ENCODE data around the gene TCP10L. TPM values are rescaled to one million over a fixed set of nuclear protein-coding genes. Genes with fewer than 3 reads are reported as not detected.

TCP10L gene
- total and polyA plus RNA-seq, 7 donors = 0.51 to 2.8 (median 1.4) TPM; not detected in 2

DNA sequence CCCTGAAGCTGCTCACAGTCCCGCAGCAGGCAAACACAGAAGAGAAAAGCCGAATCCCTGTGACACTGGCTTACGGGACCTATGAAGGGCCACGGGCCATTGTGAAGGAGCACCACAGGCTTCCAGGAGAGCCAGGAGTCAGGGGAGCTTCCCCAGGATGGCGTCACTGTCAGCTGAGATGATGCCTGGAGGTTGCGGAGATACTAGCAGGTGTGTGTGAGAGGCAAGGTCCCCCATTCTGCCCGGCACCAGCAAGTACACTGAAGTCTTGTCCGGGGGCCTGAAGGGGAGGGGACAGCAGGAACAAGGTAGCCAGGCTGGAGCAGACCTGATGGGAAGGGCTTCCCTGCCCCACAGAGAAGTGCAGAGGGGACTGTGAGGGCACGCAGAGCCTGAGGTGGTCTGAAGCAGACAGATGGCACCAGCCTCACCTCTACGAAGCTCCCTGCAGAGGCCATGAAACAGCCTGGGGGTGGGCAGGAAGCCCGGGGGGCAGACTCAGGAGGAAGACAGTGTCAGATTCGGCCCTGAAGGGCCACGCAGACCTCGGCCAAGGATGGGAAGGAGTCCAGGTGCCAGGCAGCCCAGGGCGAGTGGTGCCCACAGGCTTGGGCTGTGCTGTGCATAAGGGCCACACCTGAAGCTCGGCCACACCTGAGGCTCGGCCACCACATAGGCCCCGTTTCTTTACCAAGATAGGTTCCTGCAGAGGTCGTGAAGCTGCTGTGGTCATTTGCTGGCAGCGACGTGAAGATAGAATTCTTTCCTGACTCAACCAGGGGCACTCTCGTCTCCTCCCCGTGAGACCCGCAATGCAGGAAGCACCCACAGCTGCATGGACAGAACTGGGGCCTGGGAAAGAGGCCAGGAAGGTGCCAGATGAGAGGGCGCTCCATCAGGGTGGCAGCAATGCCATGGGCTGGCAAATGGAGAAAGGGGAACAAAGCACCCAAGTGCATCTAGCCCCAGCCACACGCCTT, 10.1 kb downstream of the TCP10L start:
- intact Hi-C loops (cut with DNase I) = loop anchor here (10.0 kb wide), 1 partner anchor 710 kb away; no protein-coding TSS in a partner anchor
- Histone ChIP-seq H3K4me1 (no peaks in the 10 kb centered on the region), H3K27ac (no peak overlapping the region), H3K9me3 (no peaks in the 10 kb centered on the region), H3K4me3 (no peak overlapping the region), H3K27me3 (no peaks in the 10 kb centered on the region), H3K36me3 (no peaks in the 10 kb centered on the region)
- no peak for DNase-seq
- TF ChIP-seq POLR2A (IDR thresholded peaks at IDR 0.05) (no peak), POLR2AphosphoS5 (IDR thresholded peaks at IDR 0.05) (no peak), EP300 (IDR thresholded peaks at IDR 0.05) (no peak), CTCF (IDR thresholded peaks at IDR 0.05) (no peak)
- WGBS, 2 donors = 92 to 93% methylated on average over 26 of the region's 26 CpGs

GRCh38 chr21:32572574-32573420, 12.5 kb downstream of the TCP10L start:
- Histone ChIP-seq H3K4me1 (peaks cover 0 to 13% (median 10%) of the 10 kb centered on the region in 4 donors), H3K27me3 (no peaks in the 10 kb centered on the region), H3K9me3 (no peaks in the 10 kb centered on the region), H3K36me3 (no peaks in the 10 kb centered on the region), H3K4me3 (no peak overlapping the region), H3K27ac (no peak overlapping the region)
- 18 to 63% methylated on average over 25 of the region's 25 CpGs for WGBS, 2 donors
- DNase-seq = no peak
- intact Hi-C loops (cut with DNase I) = loop anchor here (10.0 kb wide), 1 partner anchor 708 kb away; no protein-coding TSS in a partner anchor
- TF ChIP-seq POLR2AphosphoS5 (IDR thresholded peaks at IDR 0.05) (no peak), EP300 (IDR thresholded peaks at IDR 0.05) (no peak), CTCF (IDR thresholded peaks at IDR 0.05) (no peak), POLR2A (IDR thresholded peaks at IDR 0.05) (no peak)

GRCh38 chr21:32570456-32570855, 14.9 kb downstream of the TCP10L start:
- Histone ChIP-seq H3K9me3 (no peaks in the 10 kb centered on the region), H3K4me1 (peaks cover 0 to 13% (median 10%) of the 10 kb centered on the region in 4 donors), H3K36me3 (no peaks in the 10 kb centered on the region), H3K27me3 (no peaks in the 10 kb centered on the region), H3K4me3 (no peak overlapping the region), H3K27ac (no peak overlapping the region)
- DNase-seq = no peak
- 81 to 91% methylated on average over 3 of the region's 3 CpGs for WGBS, 2 donors
- TF ChIP-seq EP300 (IDR thresholded peaks at IDR 0.05) (no peak), POLR2A (IDR thresholded peaks at IDR 0.05) (no peak), POLR2AphosphoS5 (IDR thresholded peaks at IDR 0.05) (no peak), CTCF (IDR thresholded peaks at IDR 0.05) (no peak)
- intact Hi-C loops (cut with DNase I) = loop anchor here (10.0 kb wide), 1 partner anchor 706 kb away; no protein-coding TSS in a partner anchor

DNA sequence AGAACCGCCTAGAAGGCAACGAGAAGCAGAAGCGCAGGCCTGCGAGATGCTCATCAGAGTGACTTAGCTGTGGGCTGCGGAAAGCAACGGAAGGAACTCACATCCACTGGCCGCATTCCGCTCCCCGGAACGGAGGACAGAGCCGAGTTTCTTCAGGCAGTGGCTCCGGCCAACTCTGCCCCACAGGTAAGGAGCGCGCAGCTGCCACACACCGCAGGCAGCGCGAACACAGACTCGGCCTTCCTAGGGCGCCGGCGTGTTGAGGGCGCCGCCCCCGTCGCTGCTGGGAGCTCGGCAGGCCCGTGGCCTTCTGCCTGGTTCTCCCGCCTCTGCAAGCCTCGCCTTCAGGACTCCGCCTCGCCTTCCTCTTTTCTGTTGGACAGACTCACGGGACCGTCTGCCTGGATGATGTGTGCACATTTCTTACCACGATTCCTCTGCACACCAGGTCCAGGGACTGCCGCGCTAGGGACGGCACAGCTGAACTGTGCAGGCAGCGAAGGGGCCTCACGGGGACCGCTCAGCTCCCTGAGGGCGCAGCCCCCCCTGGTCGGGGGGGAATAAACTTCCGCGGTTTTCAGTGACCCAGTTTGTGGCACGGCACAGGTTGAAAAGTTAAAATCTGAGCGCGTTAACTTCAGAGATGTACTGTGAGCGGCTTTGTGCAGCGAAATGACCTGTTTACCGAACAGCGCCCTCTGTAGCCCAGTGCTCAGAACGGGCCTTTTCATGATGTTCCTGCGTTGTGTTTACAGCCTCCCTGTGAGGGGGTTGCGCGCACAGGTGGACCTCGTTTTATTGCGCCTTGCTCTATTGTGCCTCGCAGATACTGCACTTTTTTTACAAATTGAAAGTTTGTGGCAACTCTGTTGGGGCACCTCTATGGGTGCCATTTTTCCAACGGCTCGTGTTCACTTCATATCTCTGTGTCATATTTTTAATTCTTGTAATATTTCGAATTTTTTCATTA, 15.8 kb downstream of the TCP10L start:
- Histone ChIP-seq H3K27me3 (no peaks in the 10 kb centered on the region), H3K4me3 (peak overlapping the region; percentile 35 to 62 (median 56)), H3K27ac (peak overlapping the region; percentile 78 to 88 (median 83)), H3K4me1 (peaks cover 0 to 13% (median 10%) of the 10 kb centered on the region in 4 donors), H3K36me3 (no peaks in the 10 kb centered on the region), H3K9me3 (peaks cover 0 to 5% (median 0%) of the 10 kb centered on the region in 4 donors)
- TF ChIP-seq POLR2A (IDR thresholded peaks at IDR 0.05) = no peak
- no peak for TF ChIP-seq EP300 (IDR thresholded peaks at IDR 0.05)
- TF ChIP-seq POLR2AphosphoS5 (IDR thresholded peaks at IDR 0.05) = no peak
- peak; percentile 60 to 85 (median 76) for TF ChIP-seq CTCF (IDR thresholded peaks at IDR 0.05)
- 2 to 4% methylated on average over 61 of the region's 61 CpGs for WGBS, 2 donors
- peak; percentile 89 for DNase-seq
- intact Hi-C loops (cut with DNase I) = loop anchor here (2.0 to 10.0 kb wide), 3 partner anchors 157 to 705 kb away; partner anchors contain the start of gene EVA1C
